IMR-90 (cell line): ENCODE data around the gene ADGRD1. TPM values are rescaled to one million over a fixed set of nuclear protein-coding genes. Genes with fewer than 3 reads are reported as not detected.

ENCODE experiments used
- ATAC-seq: fragments of 200-7000 bp; cut with Tn5 transposase; 2 replicates; pipeline ENCODE4 v1.9.1; 2020; ENCODE audit warnings: low read depth, mild to moderate bottlenecking, moderate library complexity
- BruUV-seq: library from RNA; stranded (reverse); fragments of 400-500 nt; replicated peaks from 2 replicates; lab custom pipeline; 2021; lab: Mats Ljungman, UMichigan
- CTCF ChIA-PET: fragments of 300-600 bp; formaldehyde crosslinking; extraction: SDS; loops from one replicate; lab custom pipeline; 2021; ENCODE audit warnings: antibody characterized with exemption; lab: Yijun Ruan, JAX
- POLR2A ChIA-PET: fragments of 300-600 bp; sonication (Branson Sonifier 250); formaldehyde crosslinking; loops from one replicate; lab custom pipeline; 2022; ENCODE audit warnings: antibody characterized with exemption; ENCODE audit not compliant: unreplicated experiment; lab: Charles Lee
- DNase-seq: peaks from one replicate; pipeline ENCODE4 v3.0.0; 2013
- H2AFZ ChIP-seq: replicated peaks from 2 replicates; pipeline ENCODE3; 2013; ENCODE audit warnings: low read length, mild to moderate bottlenecking; ENCODE audit not compliant: poor library complexity
- H2AK5ac ChIP-seq: 2 replicates; pipeline ENCODE4 v1.6.1; 2013; ENCODE audit warnings: low read depth, low read length, inconsistent platforms
- H2AK9ac ChIP-seq: replicated peaks from 2 replicates; pipeline ENCODE3; 2013; ENCODE audit warnings: mild to moderate bottlenecking, low read depth, low read length, moderate library complexity; ENCODE audit not compliant: poor library complexity
- H2BK120ac ChIP-seq: 2 replicates; pipeline ENCODE4 v1.6.1; 2013; ENCODE audit warnings: low read depth, low read length, inconsistent platforms
- H2BK15ac ChIP-seq: 3 replicates; pipeline ENCODE4 v1.6.1; 2013; ENCODE audit warnings: low read depth, low read length, inconsistent platforms
- H2BK20ac ChIP-seq: 2 replicates; pipeline ENCODE4 v1.6.1; 2013; ENCODE audit warnings: low read depth, mild to moderate bottlenecking, inconsistent platforms, low read length, moderate library complexity
- H2BK5ac ChIP-seq: 2 replicates; pipeline ENCODE4 v1.6.1; 2013; ENCODE audit warnings: mild to moderate bottlenecking, low read depth, low read length, inconsistent platforms; ENCODE audit not compliant: poor library complexity, severe bottlenecking
- H3K14ac ChIP-seq: replicated peaks from 2 replicates; pipeline ENCODE4 v1.6.1; 2013; ENCODE audit warnings: low read depth, low read length, inconsistent platforms
- H3K18ac ChIP-seq: 2 replicates; pipeline ENCODE4 v1.6.1; 2013; ENCODE audit warnings: low read depth, low read length, control low read depth
- H3K23ac ChIP-seq: 2 replicates; pipeline ENCODE4 v1.6.1; 2013; ENCODE audit warnings: low read depth, low read length, inconsistent platforms
- H3K27ac ChIP-seq: 2 replicates; pipeline ENCODE4 v1.5.1; 2013; ENCODE audit warnings: mild to moderate bottlenecking, control low read depth, low read length; ENCODE audit not compliant: insufficient read depth
- H3K27me3 ChIP-seq: 2 replicates; pipeline ENCODE4 v1.6.1; 2013; ENCODE audit warnings: low read length; ENCODE audit not compliant: control insufficient read depth, insufficient read depth
- H3K36me3 ChIP-seq: 2 replicates; pipeline ENCODE4 v1.6.1; 2013; ENCODE audit warnings: low read length, mixed read lengths; ENCODE audit not compliant: control insufficient read depth, insufficient read depth
- H3K4ac ChIP-seq: 2 replicates; pipeline ENCODE4 v1.6.1; 2013; ENCODE audit warnings: low read depth, low read length, inconsistent platforms
- H3K4me1 ChIP-seq: 2 replicates; pipeline ENCODE4 v1.6.1; 2013; ENCODE audit warnings: low read length, mixed read lengths; ENCODE audit not compliant: control insufficient read depth, insufficient read depth
- H3K4me2 ChIP-seq: 2 replicates; pipeline ENCODE4 v1.6.1; 2013; ENCODE audit warnings: low read depth, mild to moderate bottlenecking, control low read depth, low read length, moderate library complexity
- H3K4me3 ChIP-seq: 2 replicates; pipeline ENCODE4 v1.5.1; 2013; ENCODE audit warnings: low read depth, mild to moderate bottlenecking, control low read depth, low read length, moderate library complexity; ENCODE audit not compliant: insufficient read depth
- H3K56ac ChIP-seq: 2 replicates; pipeline ENCODE4 v1.6.1; 2013; ENCODE audit warnings: low read length, inconsistent platforms; ENCODE audit not compliant: insufficient read depth; ENCODE audit errors: extremely low read depth
- H3K79me1 ChIP-seq, 2 experiments: 2 replicates each; pipeline ENCODE4 v1.6.1; 2013; ENCODE audit warnings: low read length in 2 of 2, inconsistent platforms in 1 of 2, low read depth in 1 of 2
- H3K9ac ChIP-seq: 2 replicates; pipeline ENCODE4 v1.6.1; 2013; ENCODE audit warnings: low read depth, low read length, control low read depth
- H3K9me1 ChIP-seq: 2 replicates; pipeline ENCODE4 v1.6.1; 2013; ENCODE audit warnings: low read length, inconsistent platforms; ENCODE audit not compliant: insufficient read depth
- H3K9me3 ChIP-seq: 2 replicates; pipeline ENCODE4 v1.6.1; 2013; ENCODE audit warnings: low read length; ENCODE audit not compliant: control insufficient read depth, insufficient read depth
- H4K20me1 ChIP-seq: 2 replicates; pipeline ENCODE4 v1.6.1; 2013; ENCODE audit warnings: low read length, inconsistent platforms; ENCODE audit not compliant: insufficient read depth
- H4K5ac ChIP-seq: 2 replicates; pipeline ENCODE4 v1.6.1; 2013; ENCODE audit warnings: mild to moderate bottlenecking, low read depth, low read length, control low read depth
- H4K8ac ChIP-seq, 2 experiments: 2 replicates each; pipeline ENCODE4 v1.6.1; 2013; ENCODE audit warnings: low read depth in 2 of 2, low read length in 2 of 2, control low read depth in 1 of 2, inconsistent platforms in 1 of 2
- H4K91ac ChIP-seq: 2 replicates; pipeline ENCODE4 v1.6.1; 2013; ENCODE audit warnings: low read depth, low read length, inconsistent platforms; ENCODE audit not compliant: insufficient read depth
- CHD1 ChIP-seq: IDR thresholded peaks from 2 replicates; pipeline ENCODE4 v1.6.1; 2012; ENCODE audit warnings: low read depth, low read length, improper control_type of control experiment
- MAFK ChIP-seq: IDR thresholded peaks from 2 replicates; pipeline ENCODE4 v1.6.1; 2012; ENCODE audit warnings: low read depth, low read length, improper control_type of control experiment
- MAZ ChIP-seq: IDR thresholded peaks from 2 replicates; pipeline ENCODE4 v1.6.1; 2012; ENCODE audit warnings: low read depth, mild to moderate bottlenecking, low read length, improper control_type of control experiment, moderate library complexity, borderline replicate concordance
- NFE2L2 ChIP-seq: fragments of 150-350 bp; IDR thresholded peaks from 2 replicates; pipeline ENCODE4 v1.6.1; 2016; ENCODE audit warnings: low read depth, mild to moderate bottlenecking, low read length
- POLR2A ChIP-seq: IDR thresholded peaks from 2 replicates; pipeline ENCODE4 v1.6.1; 2012; ENCODE audit warnings: mild to moderate bottlenecking, low read depth, low read length
- RCOR1 ChIP-seq: IDR thresholded peaks from 2 replicates; pipeline ENCODE4 v1.6.1; 2012; ENCODE audit warnings: mild to moderate bottlenecking, low read length, improper control_type of control experiment; ENCODE audit not compliant: insufficient replicate concordance
- SMC3 ChIP-seq: fragments of 150-350 bp; IDR thresholded peaks from 2 replicates; pipeline ENCODE4 v1.6.1; 2016; ENCODE audit warnings: low read depth, mild to moderate bottlenecking, antibody characterized with exemption, low read length, moderate library complexity
- USF2 ChIP-seq: fragments of 150-350 bp; IDR thresholded peaks from 2 replicates; pipeline ENCODE4 v1.6.1; 2017; ENCODE audit warnings: mild to moderate bottlenecking, antibody characterized with exemption, low read length, low read depth
- WGBS, 2 experiments: methylation state at CpG; one replicate each; pipeline versions ENCODE4 v1.1.5 to v1.1.7; 2013; ENCODE audit warnings: missing lambda C conversion rate in 2 of 2; ENCODE audit not compliant: insufficient read length in 1 of 2; ENCODE audit errors: extremely low coverage in 2 of 2; 5-methylcytosine and 5-hydroxymethylcytosine counted together
- dilution Hi-C: fragments of 300-500 bp; cut with HindIII; formaldehyde crosslinking; loops from one replicate; pipeline ENCODE4 v1.14.3; 2018; ENCODE audit warnings: low sequenced_read_pairs; ENCODE audit not compliant: unreplicated experiment
- in situ Hi-C: fragments of 300-500 bp; cut with MboI; formaldehyde crosslinking; loops from 3 replicates; pipeline ENCODE4 v1.14.3; 2019; ENCODE audit warnings: low sequenced_read_pairs, inconsistent platforms, mixed read lengths
- intact Hi-C: fragments of 100-400 bp; cut with micrococcal nuclease; formaldehyde crosslinking; loops from 2 replicates; pipeline ENCODE4 v1.10.0; 2022
- polyA plus RNA-seq, 3 experiments: library from polyadenylated mRNA; depleted of rRNA; stranded (reverse); fragments of >200 nt; gene quantifications; 2 replicates each; pipeline ENCODE4 v1.2.3, GENCODE V29; 2012; ENCODE audit warnings: low replicate concordance in 1 of 3
- total RNA-seq: library from RNA; depleted of rRNA; stranded (reverse); fragments of >200 nt; gene quantifications from 2 replicates; pipeline ENCODE4 v1.2.3, GENCODE V29; 2012
- TF ChIP-seq, protein P1 (sequence below): fragments of 150-350 bp; IDR thresholded peaks from 2 replicates; pipeline ENCODE4 v1.6.1; 2016; ENCODE audit warnings: low read depth, mild to moderate bottlenecking, low read length, moderate library complexity, borderline replicate concordance

The ADGRD1 gene
- total and polyA plus RNA-seq, 2 of the 4 experiments (the other 2 are of a cell fraction): not detected

DNA sequence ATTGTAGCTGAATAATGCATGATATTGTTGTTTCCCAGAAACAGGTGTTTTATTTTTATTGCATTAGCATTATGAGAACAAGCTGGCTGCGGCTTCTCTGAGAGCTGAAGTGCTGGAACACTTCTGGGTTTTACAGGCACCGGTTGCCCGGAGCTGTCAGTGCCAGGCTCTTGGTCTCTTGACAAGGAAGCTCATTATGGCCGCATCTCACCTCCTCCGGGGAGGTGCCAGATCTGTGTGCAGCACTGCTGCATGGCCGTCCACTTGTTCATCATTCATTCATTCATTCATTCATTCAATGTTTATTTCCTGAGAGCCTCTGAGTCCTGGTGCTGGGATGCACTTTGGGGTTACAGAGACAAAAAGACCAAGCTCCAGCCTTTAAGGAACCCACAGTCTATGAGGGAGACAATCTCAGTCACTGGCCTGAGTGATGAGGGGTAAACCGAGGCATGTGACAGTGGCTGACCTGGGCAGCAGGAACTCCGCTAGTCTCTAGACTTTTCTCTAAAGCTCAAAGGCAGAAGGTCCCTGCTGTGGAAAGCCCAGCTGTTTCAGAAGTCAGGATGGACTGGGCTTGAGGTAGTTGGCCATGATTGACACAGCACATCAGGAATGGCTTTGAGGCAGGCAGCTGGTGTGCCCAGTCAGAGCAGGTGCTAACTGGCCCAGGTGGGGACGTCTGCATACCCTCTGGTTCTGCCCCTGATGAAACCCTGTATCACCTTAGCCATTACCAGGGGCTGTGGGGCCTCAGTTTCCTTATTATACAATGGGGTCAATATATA is 181.0 kb downstream of the ADGRD1 start:
- no peak overlapping the region for H3K4me3 ChIP-seq
- ChIA-PET CTCF (no interaction called here), POLR2A (no interaction called here)
- H4K5ac ChIP-seq: no peak overlapping the region
- H3K79me1 ChIP-seq: no peaks in the 10 kb centered on the region
- dilution Hi-C loops: no loop called here
- H3K18ac ChIP-seq: no peak overlapping the region
- no peak overlapping the region for H2AK9ac ChIP-seq
- H3K36me3 ChIP-seq: no peaks in the 10 kb centered on the region
- H3K27ac ChIP-seq: no peak overlapping the region
- no TSS peak for BruUV-seq
- no peak overlapping the region for H2AFZ ChIP-seq
- no peak overlapping the region for H3K9ac ChIP-seq
- no peaks in the 10 kb centered on the region for H3K9me1 ChIP-seq
- H4K91ac ChIP-seq: no peak overlapping the region
- H3K14ac ChIP-seq: no peak overlapping the region
- no peak overlapping the region for H2BK5ac ChIP-seq
- no peaks in the 10 kb centered on the region for H3K4me1 ChIP-seq
- H2BK15ac ChIP-seq: no peak overlapping the region
- H4K8ac ChIP-seq: no peak overlapping the region
- H3K4ac ChIP-seq: no peak overlapping the region
- ATAC-seq: no peak
- in situ Hi-C loops: no loop called here
- 43% methylated on average over 5 of the region's 9 CpGs; no CpG with 5 or more reads in 1 of the 2 experiments for WGBS, 2 experiments
- TF ChIP-seq SMC3 (no peak), NFE2L2 (no peak), MAZ (no peak), USF2 (no peak), POLR2A (no peak), RCOR1 (no peak), MAFK (no peak), CHD1 (no peak)
- TF ChIP-seq, protein P1, sequence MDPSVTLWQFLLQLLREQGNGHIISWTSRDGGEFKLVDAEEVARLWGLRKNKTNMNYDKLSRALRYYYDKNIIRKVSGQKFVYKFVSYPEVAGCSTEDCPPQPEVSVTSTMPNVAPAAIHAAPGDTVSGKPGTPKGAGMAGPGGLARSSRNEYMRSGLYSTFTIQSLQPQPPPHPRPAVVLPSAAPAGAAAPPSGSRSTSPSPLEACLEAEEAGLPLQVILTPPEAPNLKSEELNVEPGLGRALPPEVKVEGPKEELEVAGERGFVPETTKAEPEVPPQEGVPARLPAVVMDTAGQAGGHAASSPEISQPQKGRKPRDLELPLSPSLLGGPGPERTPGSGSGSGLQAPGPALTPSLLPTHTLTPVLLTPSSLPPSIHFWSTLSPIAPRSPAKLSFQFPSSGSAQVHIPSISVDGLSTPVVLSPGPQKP: no peak
- no peak for DNase-seq
- H4K20me1 ChIP-seq: no peaks in the 10 kb centered on the region
- no peak overlapping the region for H2BK120ac ChIP-seq
- H3K9me3 ChIP-seq: peaks cover 56% of the 10 kb centered on the region
- no peak overlapping the region for H2AK5ac ChIP-seq
- H3K56ac ChIP-seq: no peak overlapping the region
- no peak overlapping the region for H3K23ac ChIP-seq
- no peaks in the 10 kb centered on the region for H3K27me3 ChIP-seq
- H3K4me2 ChIP-seq: no peak overlapping the region
- H2BK20ac ChIP-seq: no peak overlapping the region
- intact Hi-C loops: no loop called here
